DOHH2 (cell line): ENCODE measurements around the gene RAD51D.
A peak's percentile ranks its signal among the peaks of the same experiment; 100 is the strongest.

Source experiments
- H3F3A ChIP-seq: fragments of 200-600 bp; sonication (generic), shearing (Covaris generic); 2 replicates; pipeline ENCODE4 v1.6.0; 2016; ENCODE audit warnings: antibody characterized with exemption, mild to moderate bottlenecking; ENCODE audit not compliant: control insufficient read depth, insufficient read depth
- H3K27ac ChIP-seq: fragments of 200-600 bp; sonication (generic); 2 replicates; pipeline ENCODE4 v1.5.1; 2014; ENCODE audit warnings: low read depth, mild to moderate bottlenecking, low read length, moderate library complexity
- H3K27me3 ChIP-seq: fragments of 200-600 bp; sonication (generic); 2 replicates; pipeline ENCODE4 v1.6.1; 2014; ENCODE audit warnings: mild to moderate bottlenecking, low read length, mixed read lengths; ENCODE audit not compliant: control insufficient read depth
- H3K36me3 ChIP-seq: fragments of 200-600 bp; sonication (generic); 2 replicates; pipeline ENCODE4 v1.6.1; 2014; ENCODE audit warnings: mild to moderate bottlenecking, low read length, moderate library complexity, mixed read lengths; ENCODE audit not compliant: control insufficient read depth
- H3K4me1 ChIP-seq: fragments of 200-600 bp; sonication (generic); 2 replicates; pipeline ENCODE4 v1.6.1; 2014; ENCODE audit warnings: mild to moderate bottlenecking, low read length, mixed read lengths; ENCODE audit not compliant: control insufficient read depth
- H3K4me2 ChIP-seq: fragments of 200-600 bp; sonication (generic); 2 replicates; pipeline ENCODE4 v1.6.0; 2014; ENCODE audit warnings: mild to moderate bottlenecking, low read length, moderate library complexity
- H3K4me3 ChIP-seq: fragments of 200-600 bp; sonication (generic); 2 replicates; pipeline ENCODE4 v1.5.1; 2014; ENCODE audit warnings: mild to moderate bottlenecking, low read length, mixed read lengths
- H3K79me2 ChIP-seq: fragments of 200-600 bp; sonication (generic); 2 replicates; pipeline ENCODE4 v1.6.1; 2014; ENCODE audit warnings: mild to moderate bottlenecking, low read length, mixed read lengths; ENCODE audit not compliant: control insufficient read depth
- H3K9me2 ChIP-seq: fragments of 200-600 bp; sonication (generic); replicated peaks from 2 replicates; pipeline ENCODE4 v1.6.1; 2014; ENCODE audit warnings: mild to moderate bottlenecking, low read length, mixed read lengths; ENCODE audit not compliant: control insufficient read depth
- H3K9me3 ChIP-seq: fragments of 200-600 bp; sonication (generic); 2 replicates; pipeline ENCODE4 v1.6.1; 2014; ENCODE audit warnings: antibody characterized with exemption, low read length, mixed read lengths; ENCODE audit not compliant: control insufficient read depth, insufficient read depth
- H4K20me1 ChIP-seq: fragments of 200-600 bp; sonication (generic); 2 replicates; pipeline ENCODE4 v1.6.0; 2014; ENCODE audit warnings: low read depth, mild to moderate bottlenecking, antibody characterized with exemption, low read length, moderate library complexity; ENCODE audit not compliant: control insufficient read depth, insufficient read depth
- EZH2phosphoT487 ChIP-seq: fragments of 200-600 bp; sonication (generic); IDR thresholded peaks from 2 replicates; pipeline ENCODE4 v1.6.1; 2017; ENCODE audit warnings: borderline replicate concordance, mild to moderate bottlenecking, antibody characterized with exemption, low read length, moderate library complexity, mixed read lengths
- TF ChIP-seq, protein P1 (sequence below): fragments of 200-600 bp; sonication (generic); IDR thresholded peaks from one replicate; pipeline ENCODE4 v1.5.1; 2014; ENCODE audit warnings: antibody characterized with exemption, mild to moderate bottlenecking, low read depth, low read length; ENCODE audit not compliant: poor library complexity, severe bottlenecking

RAD51D gene

DNA sequence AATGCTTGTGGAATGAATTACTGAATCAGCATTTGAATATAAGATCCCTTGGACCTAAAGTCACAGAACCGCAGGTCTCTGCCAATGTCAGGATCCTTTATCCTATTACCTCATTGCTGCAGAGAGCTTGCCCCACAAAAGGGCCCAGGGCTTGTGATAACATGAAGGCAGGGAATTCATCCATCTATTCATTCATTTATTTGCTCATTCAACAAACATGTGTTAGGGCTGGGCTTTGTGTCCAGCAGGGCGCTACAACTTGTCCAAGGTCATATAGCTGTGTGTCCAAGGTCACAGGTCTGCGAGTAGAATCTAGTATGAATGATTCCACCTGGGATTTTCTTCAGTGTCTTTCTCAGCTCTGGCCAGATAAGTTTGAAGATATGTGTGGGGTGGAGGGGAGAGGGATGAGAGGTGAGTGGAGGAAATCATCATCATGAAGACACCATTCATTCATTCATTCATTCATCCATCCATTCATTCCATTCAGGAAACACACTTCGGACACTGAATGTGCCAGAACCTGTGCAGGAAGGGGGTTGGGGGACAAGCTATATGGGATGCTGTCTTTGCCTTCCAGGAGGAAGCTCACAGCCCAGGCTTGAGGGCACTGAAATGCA, 26.7 kb upstream of the RAD51D start:
- Histone ChIP-seq H3K4me1 (peaks cover 7% of the 10 kb centered on the region; the same call in 1 of the 2 replicates), H3K4me3 (no peak overlapping the region), H3K9me3 (no peaks in the 10 kb centered on the region), H3F3A (no peaks in the 10 kb centered on the region), H3K36me3 (peaks cover 5% of the 10 kb centered on the region; the same call in 1 of the 2 replicates), H4K20me1 (no peaks in the 10 kb centered on the region), H3K9me2 (no peaks in the 10 kb centered on the region), H3K79me2 (peaks cover 12% of the 10 kb centered on the region), H3K27me3 (no peaks in the 10 kb centered on the region), H3K27ac (no peak overlapping the region), H3K4me2 (no peak overlapping the region)
- TF ChIP-seq, protein P1, sequence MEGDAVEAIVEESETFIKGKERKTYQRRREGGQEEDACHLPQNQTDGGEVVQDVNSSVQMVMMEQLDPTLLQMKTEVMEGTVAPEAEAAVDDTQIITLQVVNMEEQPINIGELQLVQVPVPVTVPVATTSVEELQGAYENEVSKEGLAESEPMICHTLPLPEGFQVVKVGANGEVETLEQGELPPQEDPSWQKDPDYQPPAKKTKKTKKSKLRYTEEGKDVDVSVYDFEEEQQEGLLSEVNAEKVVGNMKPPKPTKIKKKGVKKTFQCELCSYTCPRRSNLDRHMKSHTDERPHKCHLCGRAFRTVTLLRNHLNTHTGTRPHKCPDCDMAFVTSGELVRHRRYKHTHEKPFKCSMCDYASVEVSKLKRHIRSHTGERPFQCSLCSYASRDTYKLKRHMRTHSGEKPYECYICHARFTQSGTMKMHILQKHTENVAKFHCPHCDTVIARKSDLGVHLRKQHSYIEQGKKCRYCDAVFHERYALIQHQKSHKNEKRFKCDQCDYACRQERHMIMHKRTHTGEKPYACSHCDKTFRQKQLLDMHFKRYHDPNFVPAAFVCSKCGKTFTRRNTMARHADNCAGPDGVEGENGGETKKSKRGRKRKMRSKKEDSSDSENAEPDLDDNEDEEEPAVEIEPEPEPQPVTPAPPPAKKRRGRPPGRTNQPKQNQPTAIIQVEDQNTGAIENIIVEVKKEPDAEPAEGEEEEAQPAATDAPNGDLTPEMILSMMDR = no peak
- TF ChIP-seq EZH2phosphoT487 = no peak

DNA sequence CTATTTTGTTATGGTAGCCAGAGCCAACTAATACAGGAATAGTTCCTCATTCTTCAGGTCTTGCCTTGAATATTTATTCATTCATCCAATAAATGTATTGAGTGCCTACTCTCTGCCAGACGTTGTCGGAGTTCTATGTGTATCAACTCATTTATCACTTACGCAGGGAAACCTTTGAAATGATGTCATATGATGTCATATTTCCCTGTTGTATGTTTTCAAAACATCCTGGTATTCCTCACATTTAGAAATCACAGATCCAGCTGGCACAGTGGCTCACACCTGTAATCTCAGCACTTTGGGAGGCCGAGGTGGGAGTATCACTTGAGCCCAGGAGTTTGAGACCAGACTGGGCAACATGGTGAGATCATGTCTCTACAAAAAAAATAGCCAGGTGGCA, 25.2 kb upstream of the RAD51D start:
- Histone ChIP-seq H3K36me3 (peaks cover 14% of the 10 kb centered on the region), H3F3A (no peaks in the 10 kb centered on the region), H3K9me2 (no peaks in the 10 kb centered on the region), H3K79me2 (peaks cover 27% of the 10 kb centered on the region), H3K4me2 (no peak overlapping the region), H3K9me3 (no peaks in the 10 kb centered on the region), H3K27ac (no peak overlapping the region), H3K27me3 (no peaks in the 10 kb centered on the region), H3K4me1 (peaks cover 13% of the 10 kb centered on the region), H3K4me3 (no peak overlapping the region), H4K20me1 (no peaks in the 10 kb centered on the region)
- TF ChIP-seq, protein P1 = no peak
- no peak for TF ChIP-seq EZH2phosphoT487

DNA sequence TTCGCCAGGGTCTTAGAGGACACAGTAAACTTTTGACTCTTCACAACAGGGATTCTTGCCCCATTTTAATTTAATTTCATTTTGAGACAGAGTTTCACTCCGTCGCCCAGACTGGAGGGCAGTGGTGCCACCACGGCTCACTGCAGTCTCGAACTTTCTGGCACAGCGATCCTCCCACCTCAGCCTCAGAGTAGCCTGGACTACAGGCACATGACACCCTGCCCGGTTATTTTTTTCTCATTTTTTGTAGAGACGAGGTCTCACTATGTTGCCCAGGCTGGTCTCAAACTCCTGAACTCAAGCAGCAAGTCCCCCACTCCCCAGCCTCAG, 22.8 kb upstream of the RAD51D start:
- peak overlapping the region; percentile 92 for H3K4me2 ChIP-seq
- H3K27me3 ChIP-seq = no peaks in the 10 kb centered on the region
- H3K27ac ChIP-seq = no peak overlapping the region
- peaks cover 37% of the 10 kb centered on the region for H3K36me3 ChIP-seq
- no peaks in the 10 kb centered on the region for H3K9me3 ChIP-seq
- no peaks in the 10 kb centered on the region for H3K9me2 ChIP-seq
- H3K79me2 ChIP-seq = peaks cover 41% of the 10 kb centered on the region
- H3K4me1 ChIP-seq = peaks cover 13% of the 10 kb centered on the region
- H3K4me3 ChIP-seq = peak overlapping the region; percentile 100
- H4K20me1 ChIP-seq = no peaks in the 10 kb centered on the region
- no peaks in the 10 kb centered on the region for H3F3A ChIP-seq
- TF ChIP-seq, protein P1 = no peak
- TF ChIP-seq EZH2phosphoT487 = no peak
